HG02840 (cell line): ENCODE data around the gene TMEM63B.
"Not testable (repeated sequence)": the region's sequence is repeated elsewhere in the genome, so short reads cannot be mapped to it uniquely, and the experiment has no call there.

Experiments used
- ATAC-seq: cut with Tn5 transposase; IDR thresholded peaks from one replicate; pipeline ENCODE4 v1.9.1; 2021; ENCODE audit warnings: mild to moderate bottlenecking, moderate library complexity, moderate number of reproducible peaks; ENCODE audit not compliant: unreplicated experiment, low FRiP score

Gene TMEM63B

GRCh38 chr6:44093750-44094402 lies 33.5 kb upstream of the TMEM63B start:
- ATAC-seq, result no peak

GRCh38 chr6:44094403-44095242 lies 32.7 kb upstream of the TMEM63B start:
- no peak for ATAC-seq

DNA sequence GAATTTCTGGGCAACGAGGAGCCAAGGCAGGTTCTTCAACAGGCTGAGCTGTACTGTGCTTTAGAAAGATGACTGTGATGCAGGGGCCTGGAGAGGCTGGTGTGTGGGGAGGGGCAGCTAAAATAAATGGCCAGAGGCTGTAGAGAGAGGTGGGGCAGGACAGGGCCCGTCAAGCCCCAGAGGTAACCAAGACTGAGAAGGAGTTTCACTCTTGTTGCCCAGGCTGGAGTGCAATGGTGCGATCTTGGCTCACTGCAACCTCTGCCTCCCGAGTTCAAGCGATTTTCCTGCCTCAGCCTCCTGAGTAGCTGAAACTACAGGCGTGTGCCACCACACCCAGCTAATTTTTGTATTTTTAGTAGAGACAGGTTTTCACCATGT lies 32.1 kb upstream of the TMEM63B start:
- not testable (repeated sequence) for ATAC-seq

GRCh38 chr6:44096612-44097011 lies 30.7 kb upstream of the TMEM63B start:
- ATAC-seq, result no peak

DNA sequence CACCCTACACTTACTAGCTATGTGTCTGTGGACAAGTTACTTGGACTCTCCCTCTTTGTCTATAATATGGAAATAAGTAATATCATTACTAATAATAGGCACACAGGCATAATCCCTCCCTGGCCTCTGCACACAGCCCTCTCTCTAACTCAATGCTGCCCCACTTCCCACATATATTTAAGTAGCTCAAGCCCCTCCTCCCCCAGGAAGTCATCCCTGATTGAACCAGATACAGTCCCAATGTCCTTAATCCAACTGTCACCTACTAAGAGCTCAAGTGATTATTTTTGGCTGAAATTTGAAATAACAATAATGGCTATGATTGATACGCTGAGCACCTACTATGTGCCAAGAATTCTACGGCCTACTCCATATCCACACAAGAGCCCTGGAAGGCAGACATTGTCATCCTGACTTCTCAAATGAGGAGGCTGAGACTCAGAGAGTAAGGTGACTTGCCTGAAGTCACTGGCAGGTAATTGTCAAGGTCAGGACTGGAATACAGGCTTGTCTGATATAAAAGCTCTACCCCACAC lies 29.5 kb upstream of the TMEM63B start:
- ATAC-seq, result no peak

DNA sequence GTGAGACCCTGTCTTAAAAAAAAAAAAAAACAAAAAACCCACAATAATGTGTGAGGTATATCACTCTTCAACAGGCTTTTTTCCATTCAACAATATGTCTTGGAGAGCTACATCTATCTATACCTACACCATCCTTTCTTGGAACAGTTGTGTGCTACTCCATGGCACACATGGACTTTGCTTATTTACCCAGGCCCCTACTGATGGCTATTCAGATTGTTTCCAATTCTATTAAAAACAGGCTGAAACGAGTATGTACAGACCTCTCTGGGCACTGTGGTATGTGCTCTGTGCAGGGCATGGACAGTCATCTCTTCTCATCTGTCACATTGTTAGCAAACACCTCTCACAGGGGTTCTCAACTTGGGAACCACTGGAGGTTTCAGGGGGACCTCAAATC lies 28.2 kb upstream of the TMEM63B start:
- ATAC-seq, result no peak

- no peak for ATAC-seq
Observed at GRCh38 chr6:44100088-44100550, 27.2 kb upstream of the TMEM63B start.

DNA sequence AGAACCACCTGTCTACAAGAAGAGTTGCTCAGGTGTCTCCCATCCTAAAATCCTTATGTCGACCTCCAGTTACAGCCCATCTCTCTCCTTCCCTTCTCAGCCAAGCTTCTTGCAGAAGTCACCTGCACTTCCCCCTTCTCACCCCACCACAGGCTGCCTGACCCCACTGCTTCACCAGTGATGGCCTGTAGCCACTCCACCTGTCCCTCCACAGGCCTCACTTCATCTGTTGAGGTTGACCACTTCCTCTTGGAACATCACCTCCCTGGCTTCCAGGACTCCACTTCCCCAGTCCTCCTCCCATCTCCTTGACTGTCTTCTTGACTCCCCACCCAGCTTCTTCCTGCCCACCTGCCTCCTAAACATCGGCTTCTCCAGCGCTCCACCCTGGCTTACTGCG lies 25.5 kb upstream of the TMEM63B start:
- no peak for ATAC-seq

GRCh38 chr6:44102527-44102926 lies 24.8 kb upstream of the TMEM63B start:
- no peak for ATAC-seq

GRCh38 chr6:44104481-44105021 lies 22.8 kb upstream of the TMEM63B start:
- ATAC-seq, result no peak

DNA sequence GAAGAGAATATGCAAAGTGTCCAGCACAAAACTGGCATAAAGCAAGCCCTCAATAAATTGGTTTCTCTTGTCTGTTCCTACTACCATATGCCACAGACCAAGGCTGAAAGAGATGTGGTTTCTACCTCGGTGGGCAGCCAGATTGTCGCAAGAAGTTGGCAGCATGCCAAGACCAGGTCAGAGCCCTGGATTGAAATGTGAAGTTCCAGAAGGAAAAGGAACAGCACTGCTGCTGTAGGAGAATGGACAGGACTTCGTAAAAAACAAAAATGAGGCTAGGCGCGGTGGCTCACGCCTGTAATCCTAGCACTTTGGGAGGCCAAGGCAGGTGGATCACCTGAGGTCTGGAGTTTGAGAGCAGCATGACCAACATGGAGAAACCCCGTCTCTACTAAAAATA lies 22.2 kb upstream of the TMEM63B start:
- no peak for ATAC-seq

DNA sequence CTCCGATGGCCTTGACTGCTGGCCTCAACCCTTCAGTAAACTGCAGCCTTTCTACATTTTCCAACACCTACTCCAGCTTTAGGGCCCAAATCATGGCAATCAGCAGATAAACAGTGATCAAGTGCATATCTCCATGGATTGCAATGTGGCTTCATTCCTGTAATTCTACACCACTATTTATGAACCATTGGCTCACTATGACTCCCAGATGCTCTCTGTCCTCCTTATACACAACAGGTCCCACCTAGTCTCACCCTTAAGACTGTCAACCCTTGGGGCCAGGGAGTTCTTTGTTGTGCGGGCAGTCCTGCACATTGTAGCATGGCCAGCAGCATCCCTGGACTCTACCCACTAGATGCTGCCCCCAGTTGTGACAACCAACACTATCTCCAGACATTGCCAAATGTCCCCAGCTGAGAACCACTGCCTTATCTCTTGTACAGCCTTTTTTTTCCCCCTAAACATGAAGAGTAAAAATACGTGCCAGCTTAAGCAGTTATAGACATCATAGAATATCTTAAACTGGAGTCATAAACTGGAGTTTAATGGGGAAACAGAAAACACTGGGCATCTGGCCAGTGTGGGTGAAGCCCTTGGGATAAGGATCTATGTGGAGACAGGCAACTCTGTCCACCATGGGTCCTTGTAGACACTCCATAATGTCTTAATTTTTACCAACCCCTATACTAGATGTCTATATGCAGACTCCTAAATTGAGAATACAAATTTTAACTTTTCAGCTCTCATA lies 21.2 kb upstream of the TMEM63B start:
- ATAC-seq, result no peak

GRCh38 chr6:44107017-44107416 lies 20.3 kb upstream of the TMEM63B start:
- no peak for ATAC-seq

DNA sequence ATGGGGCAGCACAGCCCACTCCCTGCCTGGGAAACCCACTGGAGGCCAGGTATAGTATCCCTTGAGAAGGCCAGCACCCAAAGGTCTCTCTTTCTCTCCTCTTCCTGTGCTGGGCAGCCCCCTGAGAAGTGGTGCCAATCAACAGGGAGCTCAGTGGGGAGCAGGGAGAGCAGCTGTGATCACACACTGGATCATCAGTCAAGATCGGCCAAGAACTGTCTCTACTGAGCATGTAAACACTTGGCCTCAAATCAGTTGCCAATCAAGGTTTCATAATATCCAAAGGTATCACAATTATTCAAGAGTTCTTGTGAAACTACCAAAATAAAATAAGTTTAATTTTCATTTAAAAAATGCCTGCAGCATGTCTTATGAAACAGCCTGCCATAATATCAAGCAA lies 18.9 kb upstream of the TMEM63B start:
- no peak for ATAC-seq

GRCh38 chr6:44109212-44109611 lies 18.1 kb upstream of the TMEM63B start:
- ATAC-seq, result no peak

GRCh38 chr6:44110005-44110676 lies 17.2 kb upstream of the TMEM63B start:
- ATAC-seq, result no peak

DNA sequence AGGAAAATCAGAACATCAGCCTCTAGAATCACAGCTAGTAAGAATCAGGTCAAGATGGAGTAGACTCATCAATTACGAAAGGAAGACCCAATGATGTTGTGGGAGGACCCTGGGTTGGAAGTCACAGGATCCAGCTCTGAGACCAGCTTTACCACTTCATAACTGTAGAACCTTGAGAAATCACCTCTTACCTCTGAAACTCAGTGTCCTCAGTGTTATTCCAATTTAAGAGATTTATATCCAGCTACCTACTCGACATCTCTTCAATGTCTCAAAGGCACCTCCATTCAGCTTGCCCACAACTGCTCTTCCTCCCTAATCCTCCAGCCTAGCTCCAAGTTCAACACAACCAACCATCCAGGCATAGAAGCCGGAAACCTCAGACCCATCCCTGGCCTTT lies 16.4 kb upstream of the TMEM63B start:
- ATAC-seq, result no peak

DNA sequence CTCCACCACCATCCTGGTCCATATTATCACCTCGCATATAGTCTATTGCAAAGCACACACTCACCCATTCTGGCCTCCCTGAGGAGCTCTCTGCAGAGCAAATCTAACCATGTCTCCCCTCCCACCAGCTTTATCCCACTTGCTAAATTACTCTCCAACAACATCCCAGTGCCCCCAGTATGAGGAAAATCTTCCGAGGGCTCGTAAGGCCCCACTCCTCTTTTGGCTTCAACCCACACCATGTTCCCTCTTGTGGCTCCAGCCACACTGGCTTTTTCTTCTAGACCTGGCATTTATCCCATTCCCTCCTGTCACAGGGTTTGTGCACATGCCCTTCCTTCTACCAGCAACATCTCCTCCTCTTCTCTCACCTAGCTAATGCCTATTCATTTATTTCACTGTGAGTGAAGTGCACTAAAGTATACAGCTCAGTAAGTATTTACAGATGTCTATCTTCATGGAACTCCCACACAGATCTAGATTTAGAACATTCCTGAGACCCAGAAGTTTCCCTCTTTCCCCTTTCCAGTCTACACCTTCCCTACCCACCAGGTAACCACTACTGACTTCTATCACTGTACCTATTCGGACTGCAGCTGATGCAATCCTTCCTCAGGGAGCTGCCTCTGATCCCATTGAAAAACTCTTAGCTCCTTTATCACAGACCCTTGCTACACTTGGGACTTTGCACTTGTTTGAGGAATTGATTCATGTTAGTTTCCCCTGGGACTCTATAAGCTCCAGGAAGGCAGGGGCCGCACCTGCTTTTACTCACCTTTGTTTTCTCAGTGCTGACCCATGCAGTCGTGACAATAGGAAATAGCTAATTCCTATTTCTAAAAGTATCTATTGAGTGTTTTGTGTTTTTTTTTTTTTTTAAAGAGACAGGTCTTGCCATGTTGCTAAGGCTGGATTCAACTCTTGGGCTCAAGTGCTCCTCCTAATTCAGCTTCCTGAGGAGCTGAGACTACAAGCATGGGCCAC lies 15.6 kb upstream of the TMEM63B start:
- no peak for ATAC-seq

DNA sequence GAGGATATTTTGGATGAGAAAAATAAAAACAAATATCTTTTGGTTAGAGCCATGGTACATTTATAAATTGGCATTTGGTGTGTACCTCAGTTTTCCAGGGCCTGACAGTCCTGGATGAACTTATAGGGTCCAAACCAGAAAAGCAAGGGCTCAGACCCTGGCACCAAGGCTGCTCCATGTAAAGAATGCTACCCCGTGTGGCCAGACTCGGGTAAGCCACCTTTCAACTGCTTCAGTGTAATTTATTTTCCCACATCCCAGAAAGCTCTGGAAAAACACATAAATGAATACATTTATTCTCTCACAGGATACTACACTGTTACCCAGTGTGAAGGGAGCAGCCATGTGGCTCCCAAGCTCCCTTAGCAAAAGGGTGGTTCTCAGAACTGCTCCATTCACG lies 13.9 kb upstream of the TMEM63B start:
- no peak for ATAC-seq
